Measurements from ENCODE around the gene CDCA4. TPM values are rescaled to one million over a fixed set of nuclear protein-coding genes. Genes with fewer than 3 reads are reported as not detected.
A peak's percentile ranks its signal among the peaks of the same experiment; 100 is the strongest.

Gene CDCA4
- total RNA-seq = 10 to 100 TPM; 57.1 to 57.5 TPM

DNA sequence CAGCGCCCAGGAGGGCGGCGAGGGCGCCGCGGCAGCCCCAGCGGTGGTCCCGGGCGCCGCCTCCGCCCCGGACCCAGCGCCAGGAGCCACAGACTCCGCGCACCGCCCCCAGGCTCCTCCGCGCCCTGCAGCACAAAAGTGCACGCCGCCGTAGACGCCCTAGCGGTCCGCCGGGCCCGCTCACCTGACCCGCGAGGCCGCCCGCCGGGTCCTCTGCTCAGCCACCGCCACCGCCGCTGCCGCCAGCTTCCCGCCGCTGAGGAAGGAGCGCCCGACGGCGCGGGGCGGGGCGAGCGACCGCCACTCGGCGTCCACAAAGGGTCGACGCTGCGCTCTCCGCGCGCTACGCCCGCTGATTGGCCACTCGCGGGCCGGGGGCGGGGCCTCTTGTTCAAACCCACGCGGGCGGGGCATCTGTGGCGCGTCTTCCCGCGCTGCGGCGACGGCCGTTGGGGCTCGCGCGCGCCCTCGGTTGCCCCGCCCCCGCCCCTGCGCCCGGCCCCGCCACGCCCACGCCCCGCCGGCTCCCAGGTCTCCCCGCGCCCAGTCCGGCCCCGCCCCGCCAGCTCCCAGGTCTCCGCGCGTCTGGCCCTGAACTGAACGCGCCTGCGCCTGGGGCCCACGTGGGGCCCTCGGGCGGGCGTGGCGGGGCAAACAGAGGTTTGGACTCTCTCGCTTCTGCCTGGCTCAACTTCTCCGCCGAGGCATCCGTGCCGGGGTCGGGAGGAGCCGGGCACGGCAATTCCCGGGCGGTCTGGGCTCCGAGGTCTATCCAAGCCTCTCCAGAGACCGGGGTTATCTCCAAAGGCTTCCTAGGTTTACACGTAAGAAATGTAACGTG, at the start of gene CDCA4:
Gene CDCA4, minus strand, starts transcription at position 269 of the 841 bp plus-strand sequence. CDS start 9,154 bp downstream, outside the sequence.
- Mint-ChIP-seq H3K27ac (peak within 1 kb of the TSS; percentile 94), H3K36me3 (ENCODE audit: low read depth) (peaks cover 49% of the 10 kb centered on the region), H3K4me1 (peaks cover 77% of the 10 kb centered on the region), H3K4me3 (peak within 1 kb of the TSS; percentile 96), H3K27me3 (no peaks in the 10 kb centered on the region), H3K9me3 (no peaks in the 10 kb centered on the region)
- POLR2A ChIA-PET = interaction anchor here (0.6 to 7.6 kb wide), 28 partner anchors 10 to 471 kb away, joined by 3 to 120 read pairs (median 5); partner anchors contain the start of genes BRF1, CLBA1, GPR132 and NUDT14
- DNase-seq = peak; percentile 98
- CTCF ChIA-PET = interaction anchor here (0.9 to 6.2 kb wide), 6 partner anchors 24 to 69 kb away, joined by 3 to 59 read pairs (median 6); partner anchors contain the start of gene CLBA1

DNA sequence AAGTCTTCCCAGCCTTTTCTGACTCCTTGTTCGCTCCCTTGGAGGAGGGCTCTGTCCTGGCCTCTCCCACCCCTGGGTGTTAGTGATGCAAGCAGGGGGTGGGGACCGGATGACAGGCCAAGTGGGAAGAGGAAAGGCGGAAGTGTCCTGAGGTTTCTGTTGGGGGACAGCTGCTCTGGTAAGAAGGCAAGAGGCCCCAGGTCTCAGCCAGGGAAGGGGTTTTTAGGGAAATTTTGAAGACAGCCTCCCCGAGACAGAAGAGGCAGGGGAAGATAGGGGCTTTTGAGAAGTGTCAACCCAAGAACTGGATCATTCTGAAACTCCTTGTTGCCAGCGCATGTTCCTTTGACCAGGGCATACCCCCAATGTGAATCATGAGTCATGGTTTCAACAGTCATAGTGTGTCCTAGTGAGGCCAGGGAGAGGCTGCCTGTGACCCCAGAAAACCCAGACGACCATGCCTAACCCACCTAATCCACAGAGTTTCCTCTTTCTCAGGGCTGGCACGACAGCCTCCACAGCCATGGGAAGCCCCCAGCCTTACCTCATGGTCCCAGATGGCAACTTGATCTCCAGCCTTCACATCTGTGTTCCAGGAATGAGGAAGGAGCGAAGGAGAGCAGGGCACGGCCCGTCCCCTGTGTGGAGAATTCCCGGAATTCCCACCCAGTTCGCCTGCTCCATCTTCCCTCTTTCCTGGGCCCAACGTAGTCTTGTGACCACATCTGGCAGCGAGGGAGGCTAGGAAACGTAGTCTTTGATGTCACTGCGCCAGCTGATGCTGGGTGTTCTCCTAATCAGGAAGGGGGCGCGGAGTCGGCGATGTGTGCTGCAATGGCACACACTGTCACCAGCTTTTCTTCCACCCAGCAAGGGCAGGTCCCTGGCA, 49.2 kb upstream of the CDCA4 start:
- CTCF ChIA-PET = interaction anchor here (0.6 to 1.5 kb wide), 3 partner anchors 17 to 87 kb away, joined by 3 to 8 read pairs (median 3); no protein-coding TSS in a partner anchor
- peak overlapping the region; percentile 70 for H3K27ac Mint-ChIP-seq
- peaks cover 55% of the 10 kb centered on the region for H3K4me1 Mint-ChIP-seq
- peak overlapping the region; percentile 15 for H3K4me3 Mint-ChIP-seq
- H3K9me3 Mint-ChIP-seq = no peaks in the 10 kb centered on the region
- peak; percentile 50 for DNase-seq
- peaks cover 3% of the 10 kb centered on the region for H3K27me3 Mint-ChIP-seq
- POLR2A ChIA-PET = interaction anchor here (1.9 to 2.9 kb wide), 3 partner anchors 9 to 16 kb away, joined by 4 to 12 read pairs (median 9); no protein-coding TSS in a partner anchor
- peaks cover 2% of the 10 kb centered on the region for H3K36me3 Mint-ChIP-seq (ENCODE audit: low read depth)

DNA sequence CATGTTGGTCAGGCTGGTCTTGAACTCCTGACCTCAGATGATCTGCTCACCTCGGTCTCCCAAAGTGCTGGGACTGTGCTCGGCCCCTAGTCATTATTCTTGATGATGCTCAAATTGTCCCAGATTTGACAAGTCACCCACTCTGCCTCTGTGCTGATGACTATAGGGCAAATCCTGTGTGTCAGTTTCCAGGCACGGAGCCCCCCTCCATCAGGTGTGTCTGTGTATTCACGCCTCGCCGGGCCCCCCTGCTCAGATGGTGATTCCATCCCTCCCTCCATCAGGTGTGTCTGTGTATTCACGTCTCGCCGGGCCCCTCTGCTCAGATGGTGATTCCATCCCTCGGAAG, 48.6 kb upstream of the CDCA4 start:
- Mint-ChIP-seq H3K27me3 (peaks cover 3% of the 10 kb centered on the region), H3K9me3 (no peaks in the 10 kb centered on the region), H3K27ac (peak overlapping the region; percentile 70), H3K4me1 (peaks cover 57% of the 10 kb centered on the region), H3K4me3 (no peak overlapping the region), H3K36me3 (ENCODE audit: low read depth) (peaks cover 9% of the 10 kb centered on the region)
- CTCF ChIA-PET = no interaction called here
- POLR2A ChIA-PET = interaction anchor here (2.9 kb wide), 1 partner anchor 17 kb away, joined by 12 read pairs; no protein-coding TSS in a partner anchor
- DNase-seq = no peak

DNA sequence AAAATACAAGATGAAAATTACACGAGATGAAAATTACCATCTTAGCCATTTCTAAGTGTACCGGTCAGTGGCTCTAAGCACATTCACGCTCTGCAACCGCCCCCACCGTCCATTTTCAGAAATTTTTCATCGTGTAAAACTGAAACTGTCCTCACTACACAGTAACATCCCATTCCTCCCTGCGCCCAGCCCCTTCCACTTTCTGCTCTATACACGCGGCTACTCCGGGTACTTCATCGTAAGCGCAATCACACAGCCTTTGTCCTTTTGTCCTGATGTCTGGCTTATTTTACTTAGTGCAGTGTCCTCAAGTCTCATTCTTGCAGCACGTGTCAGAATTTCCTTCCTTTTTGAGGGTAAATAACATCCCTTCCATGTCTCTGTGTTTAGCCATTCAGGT, 47.9 kb upstream of the CDCA4 start:
- ChIA-PET POLR2A (no interaction called here), CTCF (no interaction called here)
- Mint-ChIP-seq H3K9me3 (no peaks in the 10 kb centered on the region), H3K36me3 (ENCODE audit: low read depth) (peaks cover 15% of the 10 kb centered on the region), H3K4me3 (no peak overlapping the region), H3K27ac (no peak overlapping the region), H3K4me1 (peaks cover 62% of the 10 kb centered on the region), H3K27me3 (peaks cover 3% of the 10 kb centered on the region)
- no peak for DNase-seq

DNA sequence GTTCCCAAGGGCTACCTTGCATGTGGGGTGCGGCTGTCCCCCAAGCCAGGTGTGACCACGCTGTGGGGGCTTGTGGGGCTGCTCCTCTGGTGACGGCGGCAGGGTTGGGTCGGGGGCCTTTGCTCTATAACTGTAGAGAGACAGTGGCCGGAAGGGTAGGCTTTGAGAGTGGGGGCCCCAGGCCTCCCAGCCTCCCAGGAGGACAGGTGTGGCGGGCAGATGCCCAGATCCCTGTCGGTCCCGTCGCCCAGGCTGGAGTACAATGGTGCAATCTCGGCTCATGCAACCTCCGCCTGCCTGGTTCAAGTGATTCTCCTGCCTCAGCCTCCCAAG, 47.1 kb upstream of the CDCA4 start:
- Mint-ChIP-seq H3K4me1 (peaks cover 67% of the 10 kb centered on the region), H3K36me3 (ENCODE audit: low read depth) (peaks cover 17% of the 10 kb centered on the region), H3K9me3 (no peaks in the 10 kb centered on the region), H3K27ac (no peak overlapping the region), H3K27me3 (peaks cover 3% of the 10 kb centered on the region), H3K4me3 (no peak overlapping the region)
- CTCF ChIA-PET = interaction anchor here (1.2 kb wide), 1 partner anchor 19 kb away, joined by 6 read pairs; no protein-coding TSS in a partner anchor
- POLR2A ChIA-PET = interaction anchor here (0.8 to 9.2 kb wide), 4 partner anchors 8 to 20 kb away, joined by 3 to 71 read pairs (median 36); no protein-coding TSS in a partner anchor
- no peak for DNase-seq

DNA sequence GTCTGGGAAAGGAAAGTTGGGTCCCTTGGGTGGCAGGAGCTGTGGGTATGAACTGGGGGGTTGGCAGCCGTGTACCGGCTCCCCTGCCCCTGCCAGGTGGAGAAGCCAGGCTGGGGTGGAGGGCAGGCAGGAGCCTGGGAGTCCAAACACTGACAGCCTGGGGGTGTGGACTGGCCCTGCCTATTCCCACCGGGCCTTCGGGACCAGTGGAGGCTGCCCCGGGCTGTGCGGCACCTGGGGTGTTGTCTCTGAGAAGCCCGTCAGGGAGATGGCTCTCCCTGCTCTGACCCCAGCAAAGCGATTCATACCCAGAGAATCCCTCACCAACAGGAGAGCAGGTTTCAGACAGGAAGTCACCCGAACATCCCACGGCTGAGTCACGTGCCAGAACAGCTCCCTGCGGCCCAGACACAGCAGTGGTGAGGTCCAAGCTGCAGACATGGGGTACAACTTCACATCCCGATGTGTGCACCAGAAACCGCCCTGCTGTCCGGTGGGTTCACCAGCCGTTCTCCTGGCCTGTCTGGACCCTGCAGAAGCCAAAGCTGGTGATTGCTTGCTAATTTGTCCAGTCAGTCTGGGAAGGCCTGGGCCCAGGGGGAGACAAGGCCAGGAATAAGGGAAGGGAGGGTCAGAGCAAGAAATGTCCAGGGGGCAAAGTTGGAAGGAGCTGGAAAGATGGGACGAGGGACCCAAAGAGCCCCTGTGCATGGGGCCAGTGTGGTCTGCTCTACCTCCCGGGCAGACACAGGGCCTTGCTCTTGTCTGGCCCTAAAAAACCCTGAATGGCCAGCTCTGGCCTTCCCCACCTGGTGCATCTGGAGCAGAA, 46.5 kb upstream of the CDCA4 start:
- peak; percentile 70 for DNase-seq
- Mint-ChIP-seq H3K27me3 (peaks cover 3% of the 10 kb centered on the region), H3K9me3 (no peaks in the 10 kb centered on the region), H3K4me1 (peaks cover 71% of the 10 kb centered on the region), H3K4me3 (peak overlapping the region; percentile 24), H3K27ac (peak overlapping the region; percentile 87), H3K36me3 (ENCODE audit: low read depth) (peaks cover 20% of the 10 kb centered on the region)
- ChIA-PET POLR2A (interaction anchor here (0.7 to 10.5 kb wide), 6 partner anchors 8 to 48 kb away, joined by 3 to 120 read pairs (median 36); partner anchors contain the start of gene CDCA4), CTCF (interaction anchor here (1.2 kb wide), 1 partner anchor 19 kb away, joined by 6 read pairs; no protein-coding TSS in a partner anchor)

DNA sequence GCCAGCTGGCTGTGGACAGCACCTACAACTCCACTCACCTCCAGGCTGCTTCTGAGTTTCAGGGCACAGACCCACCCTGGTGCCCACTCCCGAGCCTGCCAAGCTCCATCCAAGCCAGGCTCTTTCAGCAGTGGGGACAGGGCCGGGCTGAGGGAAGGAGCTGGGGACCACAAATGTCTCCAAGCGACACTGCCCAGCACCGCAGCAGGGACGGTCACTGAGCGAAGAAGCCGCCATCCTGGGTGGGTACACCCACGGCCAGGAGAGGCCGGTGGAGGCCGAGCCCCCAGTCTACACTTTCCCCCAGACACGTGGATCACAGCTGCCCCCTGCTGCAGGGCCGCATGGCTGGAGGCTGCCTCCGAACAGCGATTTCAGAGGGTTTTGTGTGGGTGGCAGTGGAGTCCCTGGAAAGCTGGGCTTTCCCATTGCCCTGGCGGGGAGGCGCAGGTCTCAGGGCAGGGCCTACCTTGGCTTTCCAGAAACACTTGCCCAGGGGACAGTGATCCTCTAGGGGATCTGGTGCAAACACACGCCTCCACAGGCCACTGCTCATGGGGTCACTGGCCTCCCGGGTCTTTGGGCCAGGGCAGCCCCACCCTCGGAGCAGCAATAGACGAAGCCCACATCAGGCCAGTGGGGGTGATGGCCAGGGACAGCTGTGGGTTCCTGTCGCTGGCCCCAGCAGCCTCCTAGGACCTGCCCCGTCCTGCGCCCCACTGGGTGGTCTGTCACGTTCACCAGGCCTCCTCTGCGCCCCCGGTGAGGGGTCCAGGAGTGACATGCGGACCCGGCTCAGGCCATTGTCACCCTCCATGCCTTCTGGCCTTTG, 45.6 kb upstream of the CDCA4 start:
- H3K27me3 Mint-ChIP-seq = no peaks in the 10 kb centered on the region
- H3K4me3 Mint-ChIP-seq = peak overlapping the region; percentile 89
- no peaks in the 10 kb centered on the region for H3K9me3 Mint-ChIP-seq
- DNase-seq = no peak
- peak overlapping the region; percentile 87 for H3K27ac Mint-ChIP-seq
- H3K4me1 Mint-ChIP-seq = peaks cover 72% of the 10 kb centered on the region
- POLR2A ChIA-PET = interaction anchor here (0.7 to 10.5 kb wide), 11 partner anchors 9 to 424 kb away, joined by 4 to 120 read pairs (median 7); partner anchors contain the start of genes CDCA4, TEDC1 and ZBTB42
- H3K36me3 Mint-ChIP-seq (ENCODE audit: low read depth) = peaks cover 29% of the 10 kb centered on the region
- CTCF ChIA-PET = interaction anchor here (0.7 to 10.4 kb wide), 7 partner anchors 13 to 424 kb away, joined by 3 to 70 read pairs (median 6); no protein-coding TSS in a partner anchor

DNA sequence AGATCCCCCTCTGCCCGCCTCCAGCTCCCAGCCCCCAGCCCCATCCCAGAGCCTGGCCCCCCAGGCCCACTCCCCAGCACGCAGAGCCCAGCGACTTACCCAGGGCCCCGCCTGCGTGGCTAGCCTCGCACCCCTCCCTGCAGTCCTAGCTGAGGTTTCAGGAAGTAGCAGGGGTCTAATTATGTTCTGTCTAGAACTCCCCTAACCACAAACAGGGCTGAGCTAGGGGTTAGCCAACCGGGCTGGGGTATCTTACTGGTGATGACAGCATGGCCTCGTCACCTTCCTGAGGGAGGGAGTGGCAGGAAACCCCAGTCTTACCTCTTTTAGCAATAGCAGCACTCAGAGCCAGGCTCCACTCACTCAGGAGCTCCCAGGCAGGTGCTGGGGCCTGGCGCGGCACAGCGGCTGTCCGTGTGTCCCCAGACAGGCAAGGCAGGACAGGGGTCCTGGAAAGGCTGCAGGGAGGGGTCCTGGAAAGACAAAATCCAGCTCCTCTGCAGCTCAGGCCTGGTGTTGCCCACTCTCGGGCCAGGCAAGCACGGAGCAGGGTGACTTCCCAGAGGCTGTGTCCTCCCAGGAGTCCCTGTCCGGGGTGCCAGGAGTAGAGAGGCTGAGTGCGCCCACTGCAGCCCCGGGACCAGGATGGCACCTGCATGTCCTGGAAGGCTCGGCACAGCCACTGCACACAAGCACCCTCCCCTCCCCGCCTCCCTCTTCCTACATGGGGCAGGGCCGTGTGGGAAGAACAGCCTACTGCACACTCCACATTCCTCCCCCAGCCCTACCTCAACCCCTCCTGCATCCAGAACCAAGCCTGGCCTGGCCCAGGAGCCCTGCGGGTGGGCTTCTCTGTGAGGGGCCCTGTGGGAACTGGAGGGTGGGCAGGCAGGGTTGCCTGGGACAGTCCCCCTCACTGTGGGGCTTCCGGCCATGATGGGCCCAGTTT, 44.7 kb upstream of the CDCA4 start, which contains the start of gene GPR132:
Gene GPR132, minus strand, starts transcription at position 151 of the 949 bp plus-strand sequence. CDS start 10,010 bp downstream, outside the sequence.
- CTCF ChIA-PET = interaction anchor here (0.7 to 10.4 kb wide), 11 partner anchors 9 to 940 kb away, joined by 3 to 70 read pairs (median 3); partner anchors contain the start of gene CDCA4

DNA sequence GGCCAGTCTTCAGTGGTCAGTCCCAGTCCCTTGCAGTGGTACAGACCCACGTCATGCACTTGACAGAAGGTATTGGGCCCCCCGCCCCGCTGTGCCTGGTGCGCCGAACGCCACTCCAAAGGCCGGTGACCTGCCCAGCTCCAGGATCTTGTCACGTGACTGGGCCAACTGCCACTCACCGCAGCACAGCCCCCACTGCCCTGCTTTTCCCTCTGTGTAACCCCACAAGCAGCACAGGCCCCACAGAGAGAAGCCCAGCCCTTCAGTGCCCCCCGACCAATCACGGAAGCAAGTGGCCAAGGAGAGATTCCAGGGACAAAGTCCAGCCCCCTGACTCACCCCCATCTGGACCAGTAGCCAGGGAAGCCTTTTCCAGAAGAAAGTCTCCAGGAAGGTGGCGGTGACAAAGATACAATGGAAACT, 43.8 kb upstream of the CDCA4 start:
- ChIA-PET CTCF (interaction anchor here (0.8 to 10.4 kb wide), 9 partner anchors 8 to 941 kb away, joined by 3 to 70 read pairs (median 4); no protein-coding TSS in a partner anchor), POLR2A (interaction anchor here (0.8 to 10.5 kb wide), 14 partner anchors 11 to 264 kb away, joined by 3 to 120 read pairs (median 6); partner anchors contain the start of genes BRF1, CDCA4 and ZBTB42)
- Mint-ChIP-seq H3K36me3 (ENCODE audit: low read depth) (peaks cover 34% of the 10 kb centered on the region), H3K4me1 (peaks cover 71% of the 10 kb centered on the region), H3K27ac (peak overlapping the region; percentile 87), H3K4me3 (peak overlapping the region; percentile 89), H3K27me3 (no peaks in the 10 kb centered on the region), H3K9me3 (no peaks in the 10 kb centered on the region)
- peak; percentile 67 for DNase-seq

More for the DNA sequence above, 44.7 kb upstream of the CDCA4 start, which contains the start of gene GPR132:
- DNase-seq = peak; percentile 94
- Mint-ChIP-seq H3K4me3 (peak within 1 kb of the TSS; percentile 89), H3K9me3 (no peaks in the 10 kb centered on the region), H3K36me3 (ENCODE audit: low read depth) (peaks cover 31% of the 10 kb centered on the region), H3K4me1 (peaks cover 71% of the 10 kb centered on the region), H3K27me3 (no peaks in the 10 kb centered on the region), H3K27ac (peak within 1 kb of the TSS; percentile 87)
- POLR2A ChIA-PET = interaction anchor here (0.6 to 10.5 kb wide), 20 partner anchors 10 to 425 kb away, joined by 3 to 120 read pairs (median 5); partner anchors contain the start of genes BRF1, CDCA4, SIVA1 and TEDC1

DNA sequence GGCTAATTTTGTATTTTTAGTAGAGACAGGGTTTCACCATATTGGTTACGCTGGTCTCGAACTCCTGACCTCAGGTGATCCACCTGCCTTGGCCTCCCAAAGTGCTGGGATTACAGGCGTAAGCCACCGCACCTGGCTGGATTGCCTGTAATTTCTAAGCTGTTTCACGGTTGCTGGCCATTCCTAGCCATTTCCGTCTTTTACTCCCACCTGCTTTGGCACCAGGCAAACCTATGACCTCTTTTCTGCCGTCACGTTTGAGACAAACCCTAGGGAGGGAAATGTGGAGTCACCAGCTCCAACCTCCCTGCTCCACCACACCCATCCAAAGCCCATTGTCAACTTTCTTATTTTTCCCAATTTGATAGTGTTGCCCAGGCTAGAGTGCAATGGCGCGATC, 43.1 kb upstream of the CDCA4 start:
- POLR2A ChIA-PET = interaction anchor here (0.8 to 10.5 kb wide), 8 partner anchors 12 to 237 kb away, joined by 3 to 120 read pairs (median 8); partner anchors contain the start of genes BRF1 and CDCA4
- Mint-ChIP-seq H3K27ac (peak overlapping the region; percentile 87), H3K9me3 (no peaks in the 10 kb centered on the region), H3K4me3 (peak overlapping the region; percentile 89), H3K4me1 (peaks cover 74% of the 10 kb centered on the region), H3K27me3 (no peaks in the 10 kb centered on the region), H3K36me3 (ENCODE audit: low read depth) (peaks cover 41% of the 10 kb centered on the region)
- DNase-seq = no peak
- CTCF ChIA-PET = interaction anchor here (1.0 to 10.4 kb wide), 4 partner anchors 18 to 26 kb away, joined by 4 to 70 read pairs (median 16); no protein-coding TSS in a partner anchor

Measured in activated CD4-positive, alpha-beta memory T cell treated with anti-CD3 and anti-CD28 coated beads, Interleukin-2, amount 10 ng/mL, durations not matched to agents 7 days and 5 days (primary cell).